GM12878 (cell line): ENCODE measurements around the gene SLC25A17. TPM values are rescaled to one million over a fixed set of nuclear protein-coding genes. Genes with fewer than 3 reads are reported as not detected.

Experiments used
- ATAC-seq: fragments of 200-7000 bp; cut with Tn5 transposase; 3 replicates; pipeline ENCODE4 v1.9.1; 2020; ENCODE audit warnings: mild to moderate bottlenecking, moderate library complexity
- BruUV-seq: library from RNA; stranded (reverse); fragments of 400-500 nt; replicated peaks from 2 replicates; lab custom pipeline; 2021; lab: Mats Ljungman, UMichigan
- CTCF ChIA-PET: fragments of 300-600 bp; sonication (Branson Sonifier 250); formaldehyde crosslinking; extraction: SDS; loops from one replicate; lab custom pipeline; 2021; ENCODE audit warnings: inconsistent platforms; lab: Yijun Ruan, JAX
- POLR2A ChIA-PET: fragments of 350-600 bp; formaldehyde crosslinking; extraction: SDS; loops from one replicate; lab custom pipeline; 2021; ENCODE audit warnings: inconsistent platforms; lab: Charles Lee
- RAD21 ChIA-PET: fragments of 300-600 bp; sonication (Branson Sonifier 250); formaldehyde crosslinking; loops from one replicate; lab custom pipeline; 2023; ENCODE audit warnings: antibody characterized with exemption; ENCODE audit not compliant: unreplicated experiment; lab: Charles Lee
- SMC1A ChIA-PET: fragments of 300-600 bp; sonication (Branson Sonifier 250); formaldehyde crosslinking; loops from one replicate; lab custom pipeline; 2023; ENCODE audit not compliant: unreplicated experiment, uncharacterized antibody; lab: Charles Lee
- DNase-seq: peaks from one replicate; pipeline ENCODE4 v3.0.0-alpha.2; 2011; ENCODE audit warnings: low read depth, low spot score
- FAIRE-seq: peaks from 3 replicates; lab custom pipeline; 2011; peaks lifted over from hg19 to GRCh38; lab: Jason Lieb, UNC
- H2AFZ ChIP-seq: 2 replicates; pipeline ENCODE4 v1.6.0; 2011; ENCODE audit warnings: low read depth, low read length, control low read depth; ENCODE audit not compliant: control insufficient read depth
- H3K27ac ChIP-seq: 2 replicates; pipeline ENCODE4 v1.5.1; 2011; ENCODE audit warnings: control low read depth; ENCODE audit not compliant: control insufficient read depth, insufficient read depth
- H3K27me3 ChIP-seq, 2 experiments: replicated peaks in 1 of 2; 2 replicates each; pipeline versions ENCODE4 v1.6.0 to v1.6.1; 2011; ENCODE audit warnings: low read length in 1 of 2; ENCODE audit not compliant: control insufficient read depth in 2 of 2, insufficient read depth in 2 of 2
- H3K36me3 ChIP-seq, 2 experiments: 2 replicates each; pipeline ENCODE4 v1.5.1; 2011; ENCODE audit warnings: low read length in 1 of 2; ENCODE audit not compliant: control insufficient read depth in 2 of 2, insufficient read depth in 2 of 2
- H3K4me1 ChIP-seq: 2 replicates; pipeline ENCODE4 v1.6.1; 2011; ENCODE audit warnings: mild to moderate bottlenecking, low read length, moderate library complexity, mixed read lengths; ENCODE audit not compliant: control insufficient read depth, insufficient read depth
- H3K4me2 ChIP-seq: 2 replicates; pipeline ENCODE4 v1.6.0; 2011; ENCODE audit warnings: control low read depth; ENCODE audit not compliant: control insufficient read depth, insufficient read depth
- H3K4me3 ChIP-seq: fragments of 200-600 bp; sonication (generic); 2 replicates; pipeline ENCODE4 v1.5.1; 2016
- H3K79me2 ChIP-seq: 2 replicates; pipeline ENCODE4 v1.6.0; 2011; ENCODE audit warnings: low read length; ENCODE audit not compliant: control insufficient read depth, insufficient read depth
- H3K9ac ChIP-seq: 2 replicates; pipeline ENCODE4 v1.8.0; 2011; ENCODE audit warnings: low read length, control low read depth, mixed read lengths; ENCODE audit not compliant: control insufficient read depth, insufficient read depth
- H3K9me3 ChIP-seq: replicated peaks from 3 replicates; pipeline ENCODE4 v1.5.1; 2011; ENCODE audit warnings: mild to moderate bottlenecking, low read length; ENCODE audit not compliant: control insufficient read depth, insufficient read depth
- H4K20me1 ChIP-seq: 2 replicates; pipeline ENCODE4 v1.6.0; 2011; ENCODE audit not compliant: control insufficient read depth, insufficient read depth
- ATF2 ChIP-seq: IDR thresholded peaks from 2 replicates; pipeline ENCODE4 v1.6.1; 2012; ENCODE audit warnings: low read length, inconsistent platforms
- CHD2 ChIP-seq: IDR thresholded peaks from 2 replicates; pipeline ENCODE4 v1.6.1; 2011; ENCODE audit warnings: low read depth, low read length, improper control_type of control experiment, borderline replicate concordance
- E2F8 ChIP-seq: fragments of 450-650 bp; IDR thresholded peaks from 2 replicates; pipeline ENCODE4 v1.6.1; 2018; ENCODE audit warnings: mild to moderate bottlenecking, low read depth, moderate library complexity; ENCODE audit not compliant: partially characterized antibody
- FOXK2 ChIP-seq: fragments of 450-650 bp; IDR thresholded peaks from 2 replicates; pipeline ENCODE4 v1.6.1; 2017; ENCODE audit warnings: mild to moderate bottlenecking, moderate library complexity
- MYB ChIP-seq: fragments of 150-350 bp; IDR thresholded peaks from 2 replicates; pipeline ENCODE4 v1.6.1; 2014; ENCODE audit warnings: mild to moderate bottlenecking, low read depth, low read length, borderline replicate concordance
- NBN ChIP-seq: fragments of 450-650 bp; IDR thresholded peaks from 2 replicates; pipeline ENCODE4 v1.6.1; 2016
- POLR2AphosphoS5 ChIP-seq: IDR thresholded peaks from 2 replicates; pipeline ENCODE4 v1.6.1; 2011; ENCODE audit warnings: mild to moderate bottlenecking, low read length, inconsistent platforms
- SMC3 ChIP-seq: IDR thresholded peaks from 2 replicates; pipeline ENCODE4 v1.6.1; 2011; ENCODE audit warnings: low read length, improper control_type of control experiment, borderline replicate concordance
- SRF ChIP-seq, 2 experiments: IDR thresholded peaks; 2 replicates each; pipeline ENCODE4 v1.6.1; 2011; ENCODE audit warnings: low read depth in 2 of 2, low read length in 2 of 2, mild to moderate bottlenecking in 1 of 2, moderate library complexity in 1 of 2
- TCF3 ChIP-seq: IDR thresholded peaks from 2 replicates; pipeline ENCODE4 v1.6.1; 2012; ENCODE audit warnings: low read depth, mild to moderate bottlenecking, low read length, borderline replicate concordance; ENCODE audit not compliant: insufficient read depth
- ZNF274 ChIP-seq: IDR thresholded peaks from one replicate; pipeline ENCODE4 v1.8.0; 2011; ENCODE audit not compliant: insufficient read length, insufficient read depth
- WGBS: methylation state at CpG from one replicate; pipeline ENCODE4 v1.1.6; 2016; ENCODE audit warnings: low lambda C conversion rate; ENCODE audit not compliant: insufficient replicate concordance, insufficient coverage; ENCODE audit errors: missing lambda C conversion rate; 5-methylcytosine and 5-hydroxymethylcytosine counted together
- in situ Hi-C: fragments of 300-500 bp; cut with MboI; formaldehyde crosslinking; loops from 9 replicates; pipeline ENCODE4 v1.14.3; 2018; ENCODE audit warnings: mixed read lengths
- intact Hi-C: fragments of 100-400 bp; cut with micrococcal nuclease; formaldehyde crosslinking; loops from one replicate; pipeline ENCODE4 v1.14.2; 2022; ENCODE audit not compliant: unreplicated experiment
- polyA plus RNA-seq, 11 experiments: library from polyadenylated mRNA; depleted of rRNA in 4 of 11; unstranded in 6 of 11; stranded (reverse) in 5 of 11; fragments of >200 nt; fragmentation: Nextera tagmentation in 4 of 11; fragmentation: Illumina TruSeq in 1 of 11; extraction: Ambion mirVana in 4 of 11; extraction: Trizol in 1 of 11; gene quantifications; 1 replicate in 1 of 11; 2 replicates in 10 of 11; pipeline versions ENCODE4 v1.2.1 to v1.2.3, GENCODE V29; 2011 to 2016; ENCODE audit warnings: inconsistent platforms in 2 of 11, missing spikeins in 2 of 11, low read depth in 1 of 11
- total RNA-seq, 4 experiments: library from RNA; depleted of rRNA in 3 of 4; stranded (reverse); fragments of >200 nt in 3 of 4; fragmentation: Illumina TruSeq in 1 of 4; extraction: Trizol in 1 of 4; gene quantifications; 2 replicates each; pipeline versions ENCODE4 v1.2.1 to v1.2.3, GENCODE V29; 2013 to 2021

SLC25A17 gene
- total and polyA plus RNA-seq, 10 of the 15 experiments (the other 5 are each of a cell fraction or from before 2014, with no cell fraction given) = 37.5 to 113 (median 62.3) TPM

- no peaks in the 10 kb centered on the region for H3K36me3 ChIP-seq
- no peak for ATAC-seq
- H3K4me3 ChIP-seq = no peak overlapping the region
- ChIA-PET SMC1A (no interaction called here), CTCF (interaction anchor here (0.6 kb wide), 1 partner anchor 809 kb away, joined by 3 read pairs; no protein-coding TSS in a partner anchor), POLR2A (no interaction called here), RAD21 (interaction anchor here (0.5 kb wide), 1 partner anchor 1276 kb away, joined by 5 read pairs; no protein-coding TSS in a partner anchor)
- TF ChIP-seq SRF (IDR thresholded peaks at IDR 0.05; ENCODE audit: low read depth in 2 of 2, low read length in 2 of 2) (0 out of 4 replicates have a peak, but pooled peaks of 1 of the 2 experiments have one; percentile 31), TCF3 (no peak)
- 85% methylated on average over 14 of the region's 14 CpGs for WGBS
- no peaks in the 10 kb centered on the region for H3K27me3 ChIP-seq
- H3K79me2 ChIP-seq = no peaks in the 10 kb centered on the region
- in situ Hi-C loops (no loop called here), intact Hi-C loops (no loop called here)
- H3K9ac ChIP-seq = no peak overlapping the region
- H3K27ac ChIP-seq = no peak overlapping the region
- no peaks in the 10 kb centered on the region for H3K4me1 ChIP-seq
- DNase-seq = no peak
- H3K9me3 ChIP-seq = no peaks in the 10 kb centered on the region
- H2AFZ ChIP-seq = no peak overlapping the region
- no TSS peak for BruUV-seq
- H4K20me1 ChIP-seq = no peaks in the 10 kb centered on the region
- no peak for FAIRE-seq
- H3K4me2 ChIP-seq = no peak overlapping the region
Observed at GRCh38 chr22:40727964-40728615, 91.1 kb downstream of the SLC25A17 start.

- Histone ChIP-seq H3K9me3 (no peaks in the 10 kb centered on the region), H3K4me1 (no peaks in the 10 kb centered on the region), H3K27me3 (no peaks in the 10 kb centered on the region), H3K79me2 (no peaks in the 10 kb centered on the region), H3K4me3 (no peak overlapping the region), H3K9ac (no peak overlapping the region), H2AFZ (no peak overlapping the region), H3K36me3 (no peaks in the 10 kb centered on the region), H3K4me2 (no peak overlapping the region), H4K20me1 (no peaks in the 10 kb centered on the region), H3K27ac (no peak overlapping the region)
- 93% methylated on average over 11 of the region's 11 CpGs for WGBS
- ChIA-PET SMC1A (interaction anchor here (0.7 kb wide), 1 partner anchor 79 kb away, joined by 3 read pairs; no protein-coding TSS in a partner anchor), RAD21 (interaction anchor here (0.5 kb wide), 1 partner anchor 1275 kb away, joined by 5 read pairs; no protein-coding TSS in a partner anchor), POLR2A (no interaction called here), CTCF (interaction anchor here (0.7 to 1.1 kb wide), 2 partner anchors 29 to 44 kb away, joined by 3 read pairs; no protein-coding TSS in a partner anchor)
- DNase-seq (no peak), ATAC-seq (no peak), FAIRE-seq (no peak)
- intact Hi-C loops (no loop called here), in situ Hi-C loops (no loop called here)
- BruUV-seq = no TSS peak
- no peak for TF ChIP-seq CHD2
- no peak for TF ChIP-seq SMC3
- no peak for TF ChIP-seq NBN
- no peak for TF ChIP-seq POLR2AphosphoS5
- TF ChIP-seq ATF2 = no peak
- no peak for TF ChIP-seq E2F8
- TF ChIP-seq FOXK2 = no peak
- TF ChIP-seq ZNF274 = no peak
- TF ChIP-seq MYB = no peak
Observed at GRCh38 chr22:40727070-40727963, 91.8 kb downstream of the SLC25A17 start.
